HG02981 (cell line): ENCODE data around the gene SERPINE1.
"Not testable (repeated sequence)": the region's sequence is repeated elsewhere in the genome, so short reads cannot be mapped to it uniquely, and the experiment has no call there.

ENCODE experiments used
- ATAC-seq: cut with Tn5 transposase; IDR thresholded peaks from one replicate; pipeline ENCODE4 v1.9.1; 2021; ENCODE audit warnings: mild to moderate bottlenecking, moderate library complexity; ENCODE audit not compliant: unreplicated experiment

SERPINE1 gene

GRCh38 chr7:101100858-101101847 is 25.8 kb upstream of the SERPINE1 start:
- ATAC-seq: no peak

- no peak for ATAC-seq
Observed at GRCh38 chr7:101102026-101102425, 24.9 kb upstream of the SERPINE1 start.

DNA sequence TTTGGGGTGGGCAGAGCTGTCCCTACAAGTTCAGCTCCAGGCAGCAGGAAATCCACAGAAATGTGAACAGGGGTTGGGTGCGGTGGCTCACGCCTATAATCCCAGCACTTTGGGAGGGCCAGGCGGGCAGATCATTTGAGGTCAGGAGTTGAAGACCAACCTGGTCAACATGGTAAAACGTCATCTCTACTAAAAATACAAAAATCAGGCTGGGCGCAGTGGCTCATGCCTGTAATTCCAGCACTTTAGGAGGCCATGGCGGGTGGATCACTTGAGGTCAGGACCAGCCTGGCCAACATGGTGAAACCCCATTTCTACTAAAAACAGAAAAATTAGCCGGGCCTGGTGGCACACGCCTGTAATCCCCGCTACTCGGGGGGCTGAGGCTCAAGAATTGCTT is 23.2 kb upstream of the SERPINE1 start:
- not testable (repeated sequence) for ATAC-seq

DNA sequence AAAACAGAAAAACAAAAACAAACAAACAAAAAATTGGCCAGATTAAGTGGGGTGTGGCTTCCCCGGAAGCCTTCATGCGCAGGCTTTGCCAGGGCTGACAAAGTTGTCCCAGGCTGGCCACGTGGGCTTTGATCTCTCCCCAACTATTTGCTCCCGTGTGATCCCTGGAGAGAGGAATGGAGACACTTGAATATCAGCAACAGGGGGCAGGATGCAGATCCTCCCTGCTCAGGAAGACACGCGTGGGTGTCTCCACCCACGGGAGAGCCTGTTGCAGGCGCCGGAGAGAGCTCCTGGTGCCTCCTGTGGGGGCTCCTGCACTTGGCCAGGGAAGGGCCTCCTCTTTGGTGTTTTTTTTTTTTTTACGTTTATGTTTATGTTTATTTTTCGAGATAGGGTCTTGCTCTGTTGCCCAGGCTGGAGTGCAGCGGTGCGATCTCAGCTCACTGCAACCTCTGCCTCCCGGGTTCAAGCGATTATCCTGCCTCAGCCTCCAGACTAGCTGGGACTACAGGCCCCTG is 22.7 kb upstream of the SERPINE1 start:
- ATAC-seq: no peak

GRCh38 chr7:101104799-101105198 is 22.1 kb upstream of the SERPINE1 start:
- no peak for ATAC-seq

DNA sequence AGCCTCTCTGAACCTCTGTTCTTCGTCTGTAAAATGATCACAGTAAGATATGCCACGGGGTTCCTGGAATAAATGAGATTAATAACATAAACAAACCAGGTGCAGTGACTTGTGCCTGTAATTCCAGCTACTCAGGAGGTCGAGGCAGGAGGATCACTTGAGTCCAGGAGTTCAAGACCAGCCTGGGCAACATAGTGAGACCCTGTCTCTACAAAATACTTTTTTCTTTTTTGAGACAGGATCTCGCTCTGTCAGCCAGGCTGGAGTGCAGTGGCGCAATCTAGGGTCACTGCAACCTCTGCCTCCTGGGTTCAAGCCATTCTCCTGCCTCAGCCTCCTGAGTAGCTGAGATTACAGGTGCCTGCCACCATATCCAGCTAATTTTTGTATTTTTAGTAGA is 21.7 kb upstream of the SERPINE1 start:
- ATAC-seq: not testable (repeated sequence)

DNA sequence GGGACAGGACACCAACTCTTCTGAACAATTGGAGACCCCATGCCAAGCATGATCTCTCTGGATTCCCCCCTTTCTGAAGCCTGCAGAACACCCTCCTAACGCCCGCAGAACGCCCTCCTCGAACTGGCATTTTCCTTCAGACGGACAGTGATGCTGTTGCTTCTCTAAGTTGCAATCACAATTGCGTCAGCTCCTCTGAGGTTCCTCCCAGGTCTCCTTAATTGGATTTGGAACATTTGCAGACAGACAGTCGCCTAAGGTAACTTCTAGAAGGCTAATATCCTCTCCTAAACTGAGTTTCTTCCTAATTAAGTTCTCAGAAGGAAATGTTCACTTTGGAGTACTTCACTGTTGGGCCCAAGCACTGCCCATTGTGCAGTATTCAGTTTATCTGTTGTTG is 20.5 kb upstream of the SERPINE1 start:
- no peak for ATAC-seq

DNA sequence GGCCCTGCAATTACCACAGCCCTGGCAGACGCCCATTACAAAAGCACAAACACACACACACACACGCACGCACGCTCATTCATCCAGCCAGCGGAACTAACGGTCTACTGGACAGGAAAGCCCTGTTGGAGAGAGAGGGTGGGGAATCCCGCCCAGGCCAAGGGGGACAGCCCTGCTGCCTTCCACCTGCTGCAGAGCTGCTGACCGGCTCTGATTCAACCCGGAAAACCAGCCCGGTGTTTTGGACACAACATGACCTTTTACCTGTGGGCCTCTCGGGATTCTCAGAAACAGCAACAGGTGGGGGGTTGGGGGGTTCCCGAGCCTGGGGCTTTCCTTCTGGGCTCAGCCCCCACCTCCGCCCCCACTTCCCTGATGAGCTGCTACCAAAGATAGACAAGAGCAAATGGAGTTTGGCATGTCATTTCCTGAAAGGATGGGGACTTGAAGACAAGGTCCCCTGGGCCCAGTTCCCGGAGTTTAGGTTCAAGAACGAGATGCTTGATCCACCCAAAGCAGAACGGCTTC is 18.5 kb upstream of the SERPINE1 start:
- no peak for ATAC-seq

DNA sequence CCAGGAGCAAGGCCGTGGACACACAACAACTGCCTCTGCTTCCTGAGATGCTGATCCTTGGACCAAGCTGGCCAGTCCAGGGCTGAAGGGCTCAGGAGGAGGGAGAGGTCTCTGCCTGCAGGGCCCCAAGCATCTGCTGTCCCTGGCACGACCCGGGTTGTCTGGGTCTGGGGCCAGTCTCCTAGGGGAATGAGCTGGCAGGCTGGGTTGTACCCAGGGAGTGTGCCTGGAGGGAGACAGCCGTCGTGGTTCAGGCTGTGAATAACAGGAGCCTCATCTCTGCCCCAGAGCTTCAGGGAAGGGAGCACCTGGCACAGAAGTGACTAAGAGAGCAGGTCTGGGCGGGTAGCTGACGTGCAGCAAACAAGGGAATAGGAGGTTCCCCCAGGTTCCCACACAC is 17.9 kb upstream of the SERPINE1 start:
- ATAC-seq: no peak

DNA sequence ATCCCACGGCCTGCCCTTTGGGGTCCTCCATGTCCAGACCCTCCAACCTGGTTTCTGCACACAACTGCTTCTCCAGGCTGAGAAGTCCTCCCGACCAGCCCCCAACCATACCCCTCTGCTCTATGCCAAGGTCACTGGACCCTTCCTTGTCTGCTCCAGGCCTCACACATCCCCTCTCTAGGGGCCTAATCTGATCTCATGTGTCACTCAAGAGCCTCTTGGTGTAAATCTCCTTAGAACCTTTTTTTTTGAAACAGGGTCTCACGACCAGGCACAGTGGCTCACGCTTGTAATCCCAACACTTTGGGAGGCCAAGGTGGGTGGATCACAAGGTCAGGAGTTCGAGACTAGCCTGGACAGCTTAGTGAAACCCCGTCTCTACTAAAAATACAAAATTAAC is 17.5 kb upstream of the SERPINE1 start:
- no peak for ATAC-seq

DNA sequence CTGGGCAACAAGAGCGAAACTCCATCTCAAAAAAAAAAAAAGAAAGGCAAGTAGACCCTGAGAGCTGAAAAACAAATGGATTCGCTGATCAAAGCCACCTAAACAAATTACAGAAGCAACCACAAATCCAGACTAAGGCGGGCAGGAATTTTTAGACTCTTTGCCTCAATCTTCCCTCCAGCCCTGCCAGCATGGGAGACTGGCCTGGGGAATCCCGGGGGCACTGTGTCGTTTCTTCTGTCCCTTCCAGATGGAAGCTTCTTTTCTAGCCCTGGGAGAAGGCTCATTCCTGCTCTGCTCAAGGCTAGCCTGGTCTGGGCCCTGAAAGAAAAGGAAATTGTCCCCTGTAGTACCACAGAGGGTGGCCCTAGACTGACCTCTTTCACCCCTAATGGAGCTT is 15.6 kb upstream of the SERPINE1 start:
- no peak for ATAC-seq

DNA sequence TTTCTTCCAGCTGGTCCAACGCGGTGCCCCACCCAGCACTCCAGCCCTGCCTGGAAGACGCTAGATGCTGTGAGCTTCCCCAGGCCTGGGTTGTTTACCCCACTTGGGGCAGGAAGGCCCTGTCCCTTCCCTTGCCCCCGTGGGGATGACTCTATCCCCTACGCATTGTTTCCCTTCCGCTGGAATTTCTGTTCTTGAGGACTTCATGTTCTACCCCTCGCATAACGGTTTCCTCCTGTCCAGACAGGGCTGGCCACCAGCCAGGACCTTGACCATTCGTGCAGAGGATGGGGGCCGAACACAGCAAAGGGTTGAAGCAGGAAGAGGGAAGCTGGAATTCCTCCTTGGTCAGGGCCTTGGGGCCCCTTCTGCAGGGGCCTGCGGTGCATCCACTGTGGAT is 14.7 kb upstream of the SERPINE1 start:
- no peak for ATAC-seq

DNA sequence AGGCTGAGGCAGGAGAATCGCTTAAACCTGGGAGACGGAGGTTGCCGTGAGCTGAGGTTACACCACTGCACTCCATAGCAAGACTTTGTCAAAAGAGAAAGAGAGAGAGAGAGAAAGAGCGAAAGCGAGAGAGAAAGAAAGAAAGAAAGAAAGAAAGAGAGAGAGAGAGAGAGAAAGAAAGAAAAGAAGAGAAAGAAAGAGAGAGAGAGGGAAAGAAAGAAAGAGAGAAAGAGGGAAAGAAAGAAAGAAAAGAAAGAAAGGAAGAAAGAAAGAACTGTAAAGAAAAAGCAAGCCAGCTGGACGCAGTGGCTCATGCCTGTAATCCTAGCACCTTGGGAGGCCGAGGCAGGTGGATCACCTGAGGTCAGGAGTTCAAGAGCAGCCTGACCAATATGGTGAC is 13.8 kb upstream of the SERPINE1 start:
- not testable (repeated sequence) for ATAC-seq

GRCh38 chr7:101113836-101114235 is 13.1 kb upstream of the SERPINE1 start:
- no peak for ATAC-seq

DNA sequence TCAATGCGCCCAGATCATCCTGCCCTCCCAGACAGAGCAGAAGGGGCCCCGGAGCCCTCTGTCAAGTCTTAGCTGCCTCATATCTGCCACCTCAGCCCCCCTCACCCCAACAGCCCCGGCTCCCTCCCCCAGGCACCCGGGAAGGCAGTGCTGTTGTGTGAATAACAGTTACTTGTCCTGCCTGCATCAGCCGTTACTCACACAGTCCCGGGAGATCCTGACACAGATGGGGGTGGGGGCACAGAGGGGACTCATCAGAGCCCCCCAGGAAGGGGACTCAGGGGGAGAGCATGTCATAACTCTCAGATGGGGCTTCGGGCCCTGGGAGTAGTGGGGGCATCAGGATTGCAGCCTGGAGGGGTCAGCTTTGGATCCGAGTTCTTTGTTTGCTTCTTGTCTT is 12.4 kb upstream of the SERPINE1 start:
- ATAC-seq: no peak

- ATAC-seq: no peak
Observed at GRCh38 chr7:101115215-101115614, 11.7 kb upstream of the SERPINE1 start.

DNA sequence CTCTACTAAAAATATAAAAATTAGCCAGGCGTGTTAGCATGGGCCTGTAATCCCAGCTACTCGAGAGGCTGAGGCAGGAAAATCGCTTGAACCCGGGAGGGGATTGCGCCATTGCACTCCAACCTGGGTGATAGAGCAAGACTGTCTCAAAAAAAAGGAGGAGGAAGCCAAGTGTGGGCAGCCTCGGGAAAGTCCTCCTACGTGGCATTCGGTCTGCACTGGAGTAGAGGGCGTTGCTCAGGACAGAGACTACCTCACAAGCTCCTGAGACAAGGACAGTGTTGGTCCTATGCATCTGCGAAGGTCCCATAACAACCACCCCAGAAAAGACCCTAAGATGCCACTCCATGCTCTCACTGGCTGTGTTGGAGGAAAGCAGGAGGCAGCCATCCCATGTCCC is 10.0 kb upstream of the SERPINE1 start:
- no peak for ATAC-seq

DNA sequence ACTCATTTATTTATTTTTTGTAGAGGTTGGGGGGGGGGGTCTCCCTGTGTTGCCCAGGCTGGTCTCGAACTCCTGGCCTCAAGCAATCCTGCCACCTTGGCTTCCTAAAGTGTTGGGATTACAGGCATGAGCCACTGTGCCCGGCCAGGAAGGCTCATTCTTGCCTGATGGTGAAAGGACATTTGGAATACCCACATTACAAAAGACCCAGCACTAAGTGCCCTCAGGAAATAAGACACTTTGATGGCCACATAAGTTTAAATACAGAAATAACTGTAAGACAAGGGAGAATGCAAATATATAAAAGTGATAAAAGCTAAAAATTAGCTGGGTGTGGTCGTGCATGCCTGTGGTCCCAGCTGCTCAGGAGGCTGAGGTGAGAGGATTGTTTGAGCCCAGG is 8.0 kb upstream of the SERPINE1 start:
- ATAC-seq: no peak

GRCh38 chr7:101119876-101120275 is 7.0 kb upstream of the SERPINE1 start:
- ATAC-seq: no peak

DNA sequence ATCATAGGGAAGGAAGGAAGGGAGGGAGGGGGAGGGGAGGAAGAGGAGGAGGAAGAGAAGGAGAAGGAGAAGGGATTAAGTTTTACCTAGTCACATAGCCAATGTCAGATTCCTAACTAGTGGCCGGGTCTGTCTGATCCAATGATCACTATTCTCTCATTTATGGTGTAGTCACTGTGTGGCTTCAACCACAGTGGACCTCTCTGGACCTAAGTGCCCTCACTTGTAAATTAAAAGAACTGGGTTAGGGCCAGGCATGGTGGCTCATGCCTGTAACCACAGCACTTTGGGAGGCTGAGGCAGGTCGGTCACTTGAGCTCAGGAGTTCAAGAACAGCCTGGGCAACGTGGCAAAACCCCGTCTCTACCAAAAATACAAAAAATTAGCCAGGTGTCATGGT is 6.6 kb upstream of the SERPINE1 start:
- ATAC-seq: no peak

- ATAC-seq: not testable (repeated sequence)
Observed at GRCh38 chr7:101121631-101121990, 5.3 kb upstream of the SERPINE1 start.
